K562 (cell line): ENCODE data around the gene NTM. TPM values are rescaled to one million over a fixed set of nuclear protein-coding genes. Genes with fewer than 3 reads are reported as not detected.

Experiments used
- ATAC-seq: fragments of 200-7000 bp; cut with Tn5 transposase; 3 replicates; pipeline ENCODE4 v1.9.1; 2020; ENCODE audit warnings: moderate library complexity
- BruUV-seq: library from RNA; stranded (reverse); fragments of 400-500 nt; replicated peaks from 2 replicates; lab custom pipeline; 2021; lab: Mats Ljungman, UMichigan
- CTCF ChIA-PET: fragments of 300-600 bp; formaldehyde crosslinking; extraction: SDS; loops from one replicate; lab custom pipeline; 2021; ENCODE audit warnings: low intra/inter-chr PET ratio; lab: Yijun Ruan, JAX
- POLR2A ChIA-PET: fragments of 300-600, 350-650 bp; sonication (Branson Sonifier 250); formaldehyde crosslinking; extraction: SDS; loops from one replicate; lab custom pipeline; 2021; ENCODE audit warnings: antibody characterized with exemption, inconsistent platforms; lab: Yijun Ruan, JAX
- DNase-seq, 4 experiments: peaks; one replicate each; pipeline versions ENCODE4 v3.0.0 to v3.0.0-alpha.2; 2011 to 2018; ENCODE audit warnings: low spot score in 3 of 4, mixed read lengths in 3 of 4; ENCODE audit errors: extremely low read depth in 1 of 4
- FAIRE-seq: peaks from 2 replicates; lab custom pipeline; 2011; peaks lifted over from hg19 to GRCh38; lab: Jason Lieb, UNC
- H2AFZ ChIP-seq: 2 replicates; pipeline ENCODE4 v1.6.0; 2011; ENCODE audit warnings: low read depth, low read length, control low read depth, inconsistent platforms
- H3K27ac ChIP-seq: fragments of 200-600 bp; 3 replicates; pipeline ENCODE4 v1.8.0; 2011; ENCODE audit warnings: low read depth, mild to moderate bottlenecking, control low read depth, inconsistent platforms, low read length, moderate library complexity, mixed read lengths; ENCODE audit errors: extremely low read depth
- H3K27me3 ChIP-seq, 2 experiments: fragments of 300-600 bp in 1 of 2; 2 replicates in 1 of 2; 3 replicates in 1 of 2; pipeline versions ENCODE4 v1.6.0 to v1.8.0; 2011; ENCODE audit warnings: inconsistent platforms in 2 of 2, low read length in 2 of 2, mild to moderate bottlenecking in 1 of 2, mixed read lengths in 1 of 2, moderate library complexity in 1 of 2; ENCODE audit not compliant: control insufficient read depth in 2 of 2, insufficient read depth in 2 of 2
- H3K36me3 ChIP-seq: fragments of 300-600 bp; 3 replicates; pipeline ENCODE4 v1.8.0; 2011; ENCODE audit warnings: mild to moderate bottlenecking, low read length, inconsistent platforms; ENCODE audit not compliant: control insufficient read depth, insufficient read depth
- H3K4me1 ChIP-seq, 2 experiments: fragments of 200-600 bp in 1 of 2; replicated peaks in 1 of 2; 2 replicates in 1 of 2; 3 replicates in 1 of 2; pipeline versions ENCODE4 v1.5.1 to v1.8.0; 2011; ENCODE audit warnings: inconsistent platforms in 2 of 2, low read length in 2 of 2, mild to moderate bottlenecking in 1 of 2, mixed read lengths in 1 of 2, moderate library complexity in 1 of 2; ENCODE audit not compliant: control insufficient read depth in 2 of 2, insufficient read depth in 2 of 2
- H3K4me2 ChIP-seq: 2 replicates; pipeline ENCODE4 v1.6.1; 2011; ENCODE audit warnings: low read length, control low read depth, inconsistent platforms, mixed read lengths; ENCODE audit not compliant: insufficient read depth
- H3K4me3 ChIP-seq: fragments of 200-600 bp; sonication (generic), shearing (Covaris generic); 2 replicates; pipeline ENCODE4 v1.5.1; 2016; ENCODE audit warnings: control low read depth, inconsistent platforms
- H3K79me2 ChIP-seq: fragments of 200-600 bp; 3 replicates; pipeline ENCODE4 v1.8.0; 2011; ENCODE audit warnings: low read length, inconsistent platforms; ENCODE audit not compliant: control insufficient read depth, insufficient read depth
- H3K9ac ChIP-seq, 2 experiments: 2 replicates each; pipeline versions ENCODE4 v1.6.0 to v1.6.1; 2011; ENCODE audit warnings: low read depth in 2 of 2, low read length in 2 of 2, control low read depth in 1 of 2, inconsistent platforms in 1 of 2, mild to moderate bottlenecking in 1 of 2, mixed read lengths in 1 of 2; ENCODE audit not compliant: insufficient read depth in 1 of 2
- H3K9me1 ChIP-seq: one replicate; pipeline ENCODE4 v1.6.0; 2011; ENCODE audit warnings: inconsistent platforms, mild to moderate bottlenecking, low read length, moderate library complexity; ENCODE audit not compliant: control insufficient read depth, insufficient read depth
- H3K9me3 ChIP-seq: replicated peaks from 2 replicates; pipeline ENCODE4 v1.5.1; 2011; ENCODE audit warnings: low read depth, low read length, inconsistent platforms; ENCODE audit not compliant: control insufficient read depth, insufficient read depth
- H4K20me1 ChIP-seq: replicated peaks from 2 replicates; pipeline ENCODE4 v1.6.1; 2011; ENCODE audit warnings: low read length, inconsistent platforms, mixed read lengths; ENCODE audit not compliant: control insufficient read depth, insufficient read depth
- GTF2E2 ChIP-seq: fragments of 200-800 bp; sonication (Bioruptor generic); IDR thresholded peaks from 2 replicates; pipeline ENCODE4 v1.6.1; 2016; ENCODE audit warnings: missing genetic modification characterization, missing compliant biosample characterization
- MBD2 ChIP-seq: sonication (generic); IDR thresholded peaks from 2 replicates; pipeline ENCODE4 v1.6.1; 2016; ENCODE audit warnings: low read depth, borderline replicate concordance
- NEUROD1 ChIP-seq: fragments of 150-350 bp; IDR thresholded peaks from 2 replicates; pipeline ENCODE4 v1.6.1; 2014; ENCODE audit warnings: borderline replicate concordance, low read length, low read depth; ENCODE audit not compliant: partially characterized antibody
- POLR2H ChIP-seq: IDR thresholded peaks from 2 replicates; pipeline ENCODE4 v1.6.1; 2016; ENCODE audit warnings: missing genetic modification characterization, low read depth, mild to moderate bottlenecking, control low read depth, missing compliant biosample characterization, moderate library complexity
- RAD51 ChIP-seq: fragments of 450-650 bp; IDR thresholded peaks from 2 replicates; pipeline ENCODE4 v1.7.1; 2016; ENCODE audit warnings: low read depth, mild to moderate bottlenecking, borderline replicate concordance
- RBBP5 ChIP-seq: fragments of 200-600 bp; sonication (generic); IDR thresholded peaks from 2 replicates; pipeline ENCODE4 v1.6.1; 2012; ENCODE audit warnings: borderline replicate concordance, mild to moderate bottlenecking, low read length, control low read depth, inconsistent platforms; ENCODE audit not compliant: insufficient read depth, poor library complexity, severe bottlenecking
- SP2 ChIP-seq: IDR thresholded peaks from 2 replicates; pipeline ENCODE4 v1.6.1; 2011; ENCODE audit warnings: mild to moderate bottlenecking, low read depth, low read length, moderate library complexity; ENCODE audit not compliant: poor library complexity, severe bottlenecking; ENCODE audit errors: extremely low read depth
- SRF ChIP-seq, 2 experiments: fragments of 250-450, 450-650 bp in 1 of 2; sonication (Bioruptor Pico) in 1 of 2; sonication (generic) in 1 of 2; formaldehyde crosslinking; IDR thresholded peaks; 2 replicates each; pipeline versions ENCODE4 v1.5.0 to v1.5.1; 2020 to 2022; ENCODE audit warnings: mild to moderate bottlenecking in 1 of 2, missing genetic modification reagents in 1 of 2
- TGIF2 ChIP-seq: sonication (generic); formaldehyde crosslinking; IDR thresholded peaks from 2 replicates; pipeline ENCODE4 v1.8.1; 2022; ENCODE audit warnings: mild to moderate bottlenecking, missing genetic modification reagents, moderate library complexity
- USF2 ChIP-seq: sonication (generic); formaldehyde crosslinking; IDR thresholded peaks from 2 replicates; pipeline ENCODE4 v1.5.0; 2020; ENCODE audit warnings: missing genetic modification reagents
- ZBTB8A ChIP-seq: fragments of 450-650 bp; IDR thresholded peaks from 2 replicates; pipeline ENCODE4 v1.6.1; 2018; ENCODE audit warnings: mild to moderate bottlenecking, moderate library complexity; ENCODE audit not compliant: partially characterized antibody
- ZNF165 ChIP-seq: fragments of 250-450 bp; sonication (Bioruptor Pico); IDR thresholded peaks from 2 replicates; pipeline ENCODE4 v1.4.0; 2020; ENCODE audit warnings: borderline replicate concordance
- ZNF668 ChIP-seq: fragments of 250-450 bp; sonication (Bioruptor Pico); IDR thresholded peaks from 2 replicates; pipeline ENCODE4 v1.8.0; 2022; ENCODE audit warnings: mild to moderate bottlenecking, inconsistent platforms
- WGBS: fragments of 100-300 bp; shearing (Covaris generic); methylation state at CpG from one replicate; pipeline ENCODE4 v1.1.6; 2016; ENCODE audit warnings: low coverage, mixed read lengths; ENCODE audit not compliant: insufficient coverage; ENCODE audit errors: missing lambda C conversion rate; 5-methylcytosine and 5-hydroxymethylcytosine counted together
- in situ Hi-C: fragments of 300-500 bp; cut with MboI; formaldehyde crosslinking; loops from 4 replicates; pipeline ENCODE4 v1.15.0; 2018; ENCODE audit warnings: inconsistent platforms, mixed read lengths
- intact Hi-C: fragments of 100-400 bp; cut with micrococcal nuclease; formaldehyde crosslinking; loops from 2 replicates; pipeline ENCODE4 v1.14.2; 2022
- polyA plus RNA-seq, 8 experiments: library from polyadenylated mRNA; depleted of rRNA in 4 of 8; stranded (reverse) in 5 of 8; unstranded in 3 of 8; fragments of >200 nt; fragmentation: Nextera tagmentation in 2 of 8; fragmentation: Illumina TruSeq in 1 of 8; extraction: Ambion mirVana in 2 of 8; extraction: Trizol in 1 of 8; gene quantifications; 2 replicates each; pipeline versions ENCODE4 v1.2.1 to v1.2.3, GENCODE V29; 2011 to 2014; ENCODE audit warnings: inconsistent platforms in 1 of 8, missing spikeins in 1 of 8
- total RNA-seq, 7 experiments: library from RNA; depleted of rRNA in 6 of 7; stranded (reverse); fragments of >200 nt in 6 of 7; fragmentation: Illumina TruSeq in 2 of 7; extraction: Trizol in 2 of 7; gene quantifications; 2 replicates each; pipeline versions ENCODE4 v1.2.1 to v1.2.3, GENCODE V29; 2011 to 2021; ENCODE audit warnings: low replicate concordance in 1 of 7

NTM gene
- total and polyA plus RNA-seq, 9 of the 15 experiments (the other 6 are each of a cell fraction or from before 2014, with no cell fraction given) = not detected

GRCh38 chr11:131845255-131845654, 474.8 kb downstream of the NTM start:
- Histone ChIP-seq H3K4me1 (no peaks in the 10 kb centered on the region), H3K4me3 (no peak overlapping the region), H3K79me2 (no peaks in the 10 kb centered on the region), H3K9me1 (no peaks in the 10 kb centered on the region)
- intact Hi-C loops = no loop called here
- BruUV-seq = no TSS peak
- in situ Hi-C loops = no loop called here
- 2% methylated on average over 4 of the region's 4 CpGs for WGBS
- no peak for FAIRE-seq
- POLR2A ChIA-PET = no interaction called here
- TF ChIP-seq ZNF165 (CRISPR knock-in tag) = no peak
- no peak for TF ChIP-seq SRF (CRISPR knock-in tag; IDR thresholded peaks at IDR 0.05)
- no peak for TF ChIP-seq RBBP5
- TF ChIP-seq NEUROD1 = no peak
- TF ChIP-seq GTF2E2 (tag) = no peak
- no peak for TF ChIP-seq TGIF2 (CRISPR knock-in tag)
- no peak for TF ChIP-seq USF2 (CRISPR knock-in tag)
- TF ChIP-seq ZBTB8A = no peak
- no peak for TF ChIP-seq SP2
- no peak for TF ChIP-seq POLR2H (tag)
- no peak for TF ChIP-seq MBD2
- TF ChIP-seq ZNF668 (CRISPR knock-in tag) = no peak
- no peak for TF ChIP-seq RAD51
- TF ChIP-seq, all 486 proteins: peak for 0
- Histone ChIP-seq H3K9ac (no peak overlapping the region), H3K4me2 (no peak overlapping the region), H3K27ac (no peak overlapping the region), H3K36me3 (no peaks in the 10 kb centered on the region), H3K27me3 (no peaks in the 10 kb centered on the region), H4K20me1 (no peaks in the 10 kb centered on the region), H3K9me3 (no peaks in the 10 kb centered on the region; the same call in 1 of the 2 replicates), H2AFZ (no peak overlapping the region)
- CTCF ChIA-PET = no interaction called here
- ATAC-seq (no peak), DNase-seq (no peak)
